HAP-1 (cell line): ENCODE measurements around the gene FGD2.
A peak's percentile ranks its signal among the peaks of the same experiment; 100 is the strongest.

Source experiments
- DNase-seq, 2 experiments: peaks; one replicate each; pipeline ENCODE4 v3.0.0-alpha.2; 2016 to 2020; ENCODE audit warnings: low spot score in 2 of 2
- H3K27me3 ChIP-seq: fragments of 250-450 bp; sonication (Bioruptor Pico); 2 replicates; pipeline ENCODE4 v1.5.1; 2020; ENCODE audit warnings: low read depth, mild to moderate bottlenecking, moderate library complexity
- H3K36me3 ChIP-seq: fragments of 250-450 bp; sonication (Bioruptor Pico); replicated peaks from 2 replicates; pipeline ENCODE4 v1.5.1; 2020; ENCODE audit warnings: mild to moderate bottlenecking
- H3K4me1 ChIP-seq: fragments of 250-450 bp; sonication (Bioruptor Pico); 2 replicates; pipeline ENCODE4 v1.5.1; 2020; ENCODE audit warnings: mild to moderate bottlenecking
- H3K4me3 ChIP-seq: fragments of 250-450 bp; sonication (Bioruptor Pico); 2 replicates; pipeline ENCODE4 v1.5.1; 2020; ENCODE audit warnings: mild to moderate bottlenecking, moderate library complexity
- H3K9me3 ChIP-seq: fragments of 250-450 bp; sonication (Bioruptor Pico); 2 replicates; pipeline ENCODE4 v1.5.1; 2020; ENCODE audit warnings: mild to moderate bottlenecking, moderate library complexity
- in situ Hi-C: fragments of 300-500 bp; cut with MboI; formaldehyde crosslinking; loops from 3 replicates; pipeline ENCODE4 v1.14.3; 2020; ENCODE audit warnings: low sequenced_read_pairs, inconsistent platforms, mixed read lengths

Gene FGD2

GRCh38 chr6:36976931-36977330 is 28.5 kb upstream of the FGD2 start:
- Histone ChIP-seq H3K4me3 (no peak overlapping the region), H3K27me3 (no peaks in the 10 kb centered on the region), H3K36me3 (peaks cover 81% of the 10 kb centered on the region), H3K9me3 (no peaks in the 10 kb centered on the region), H3K4me1 (no peaks in the 10 kb centered on the region)
- no peak for DNase-seq
- in situ Hi-C loops, result no loop called here

GRCh38 chr6:36977470-36977941 is 27.9 kb upstream of the FGD2 start:
- no peaks in the 10 kb centered on the region for H3K27me3 ChIP-seq
- in situ Hi-C loops, result no loop called here
- DNase-seq, result peak in 1 of 2 experiments; percentile 48
- peaks cover 75% of the 10 kb centered on the region for H3K36me3 ChIP-seq
- no peaks in the 10 kb centered on the region for H3K9me3 ChIP-seq
- H3K4me3 ChIP-seq, result no peak overlapping the region
- no peaks in the 10 kb centered on the region for H3K4me1 ChIP-seq

GRCh38 chr6:36978421-36979346 is 26.8 kb upstream of the FGD2 start:
- Histone ChIP-seq H3K9me3 (no peaks in the 10 kb centered on the region), H3K4me3 (no peak overlapping the region), H3K27me3 (no peaks in the 10 kb centered on the region), H3K36me3 (peaks cover 66% of the 10 kb centered on the region), H3K4me1 (no peaks in the 10 kb centered on the region)
- in situ Hi-C loops, result no loop called here
- DNase-seq, result no peak

GRCh38 chr6:36979347-36979742 is 26.1 kb upstream of the FGD2 start:
- H3K4me3 ChIP-seq, result no peak overlapping the region
- peaks cover 61% of the 10 kb centered on the region for H3K36me3 ChIP-seq
- DNase-seq, result no peak
- H3K9me3 ChIP-seq, result no peaks in the 10 kb centered on the region
- H3K27me3 ChIP-seq, result no peaks in the 10 kb centered on the region
- peaks cover 3% of the 10 kb centered on the region for H3K4me1 ChIP-seq
- in situ Hi-C loops, result no loop called here

- Histone ChIP-seq H3K36me3 (peaks cover 54% of the 10 kb centered on the region), H3K4me1 (peaks cover 7% of the 10 kb centered on the region), H3K4me3 (no peak overlapping the region), H3K27me3 (no peaks in the 10 kb centered on the region), H3K9me3 (no peaks in the 10 kb centered on the region)
- DNase-seq, result no peak
- in situ Hi-C loops, result no loop called here
Measured at GRCh38 chr6:36980129-36980528, 25.3 kb upstream of the FGD2 start.

- peaks cover 7% of the 10 kb centered on the region for H3K4me1 ChIP-seq
- no peaks in the 10 kb centered on the region for H3K27me3 ChIP-seq
- no peak overlapping the region for H3K4me3 ChIP-seq
- no peak for DNase-seq
- H3K36me3 ChIP-seq, result peaks cover 48% of the 10 kb centered on the region
- in situ Hi-C loops, result no loop called here
- no peaks in the 10 kb centered on the region for H3K9me3 ChIP-seq
Measured at GRCh38 chr6:36980876-36981619, 24.4 kb upstream of the FGD2 start.

GRCh38 chr6:36983538-36983937 is 21.9 kb upstream of the FGD2 start:
- no peaks in the 10 kb centered on the region for H3K9me3 ChIP-seq
- H3K4me3 ChIP-seq, result no peak overlapping the region
- H3K27me3 ChIP-seq, result no peaks in the 10 kb centered on the region
- in situ Hi-C loops, result no loop called here
- peaks cover 14% of the 10 kb centered on the region for H3K4me1 ChIP-seq
- H3K36me3 ChIP-seq, result peaks cover 23% of the 10 kb centered on the region
- no peak for DNase-seq

GRCh38 chr6:36984581-36985416 is 20.7 kb upstream of the FGD2 start:
- peak; percentile 36 to 74 for DNase-seq
- H3K9me3 ChIP-seq, result no peaks in the 10 kb centered on the region
- H3K36me3 ChIP-seq, result peaks cover 18% of the 10 kb centered on the region
- in situ Hi-C loops, result no loop called here
- peaks cover 14% of the 10 kb centered on the region for H3K4me1 ChIP-seq
- H3K27me3 ChIP-seq, result no peaks in the 10 kb centered on the region
- peak overlapping the region; percentile 95 for H3K4me3 ChIP-seq

- Histone ChIP-seq H3K4me3 (peak overlapping the region; percentile 95), H3K27me3 (no peaks in the 10 kb centered on the region), H3K9me3 (no peaks in the 10 kb centered on the region), H3K36me3 (peaks cover 13% of the 10 kb centered on the region), H3K4me1 (peaks cover 14% of the 10 kb centered on the region)
- in situ Hi-C loops, result no loop called here
- no peak for DNase-seq
Measured at GRCh38 chr6:36985417-36985807, 20.0 kb upstream of the FGD2 start.

GRCh38 chr6:36985808-36986703 is 19.4 kb upstream of the FGD2 start, which contains the start of gene MTCH1:
TSS of gene MTCH1 (minus strand) at chr6:36986196. CDS start at chr6:36986173, 23 bp downstream.
- Histone ChIP-seq H3K27me3 (no peaks in the 10 kb centered on the region), H3K4me3 (peak within 1 kb of the TSS; percentile 95), H3K36me3 (peaks cover 11% of the 10 kb centered on the region), H3K9me3 (no peaks in the 10 kb centered on the region), H3K4me1 (peaks cover 14% of the 10 kb centered on the region)
- in situ Hi-C loops, result no loop called here
- DNase-seq, result peak; percentile 72 to 89

- DNase-seq, result no peak
- in situ Hi-C loops, result no loop called here
Measured at GRCh38 chr6:36986704-36987047, 18.8 kb upstream of the FGD2 start.

GRCh38 chr6:36989264-36989663 is 16.2 kb upstream of the FGD2 start:
- no peaks in the 10 kb centered on the region for H3K27me3 ChIP-seq
- H3K4me3 ChIP-seq, result no peak overlapping the region
- peaks cover 14% of the 10 kb centered on the region for H3K4me1 ChIP-seq
- no peaks in the 10 kb centered on the region for H3K9me3 ChIP-seq
- peaks cover 4% of the 10 kb centered on the region for H3K36me3 ChIP-seq
- DNase-seq, result no peak
- in situ Hi-C loops, result no loop called here

More at GRCh38 chr6:36986704-36987047, 18.8 kb upstream of the FGD2 start:
- Histone ChIP-seq H3K36me3 (peaks cover 5% of the 10 kb centered on the region), H3K4me3 (peak overlapping the region; percentile 95), H3K27me3 (no peaks in the 10 kb centered on the region), H3K4me1 (peaks cover 14% of the 10 kb centered on the region), H3K9me3 (no peaks in the 10 kb centered on the region)
